ENCODE results near the gene ERCC5.

ERCC5 gene

GRCh38 chr13:102830646-102831045 lies 15.2 kb upstream of the ERCC5 start:
- Histone ChIP-seq H3K27me3 (ENCODE audit: control insufficient read depth, low read length) (no peaks in the 10 kb centered on the region), H4K20me1 (ENCODE audit: control insufficient read depth, insufficient read depth, low read depth, low read length) (no peaks in the 10 kb centered on the region), H3K9me2 (replicated peaks; ENCODE audit: control insufficient read depth, low read length) (no peaks in the 10 kb centered on the region), H3K9me3 (ENCODE audit: control insufficient read depth, insufficient read depth, low read length) (no peaks in the 10 kb centered on the region), H3K27ac (ENCODE audit: low read depth, low read length) (no peak overlapping the region), H3K36me3 (ENCODE audit: control insufficient read depth, low read length) (peaks cover 5% of the 10 kb centered on the region; the same call in 1 of the 2 replicates), H3F3A (ENCODE audit: control insufficient read depth, insufficient read depth) (no peaks in the 10 kb centered on the region), H3K79me2 (ENCODE audit: control insufficient read depth, low read length) (no peaks in the 10 kb centered on the region), H3K4me3 (ENCODE audit: low read length) (no peak overlapping the region), H3K4me1 (ENCODE audit: control insufficient read depth, low read length) (peaks cover 14% of the 10 kb centered on the region), H3K4me2 (ENCODE audit: low read length) (no peak overlapping the region)
- TF ChIP-seq CTCF (IDR thresholded peaks at IDR 0.05; ENCODE audit: low read depth, low read length, poor library complexity, severe bottlenecking) (no peak), EZH2phosphoT487 (IDR thresholded peaks at IDR 0.05; ENCODE audit: borderline replicate concordance, low read length) (no peak)

GRCh38 chr13:102836471-102836870 lies 9.4 kb upstream of the ERCC5 start:
- no peaks in the 10 kb centered on the region for H3K9me3 ChIP-seq (ENCODE audit: control insufficient read depth, insufficient read depth, low read length)
- no peaks in the 10 kb centered on the region for H3K27me3 ChIP-seq (ENCODE audit: control insufficient read depth, low read length)
- H4K20me1 ChIP-seq (ENCODE audit: control insufficient read depth, insufficient read depth, low read depth, low read length): no peaks in the 10 kb centered on the region
- no peak overlapping the region for H3K4me3 ChIP-seq (ENCODE audit: low read length)
- H3K4me1 ChIP-seq (ENCODE audit: control insufficient read depth, low read length): peaks cover 14% of the 10 kb centered on the region
- no peak overlapping the region for H3K27ac ChIP-seq (ENCODE audit: low read depth, low read length)
- no peak for TF ChIP-seq EZH2phosphoT487 (IDR thresholded peaks at IDR 0.05; ENCODE audit: borderline replicate concordance, low read length)
- TF ChIP-seq CTCF (IDR thresholded peaks at IDR 0.05; ENCODE audit: low read depth, low read length, poor library complexity, severe bottlenecking): no peak
- H3F3A ChIP-seq (ENCODE audit: control insufficient read depth, insufficient read depth): peaks cover 3% of the 10 kb centered on the region; the same call in 1 of the 2 replicates
- no peaks in the 10 kb centered on the region for H3K9me2 ChIP-seq (replicated peaks; ENCODE audit: control insufficient read depth, low read length)
- H3K36me3 ChIP-seq (ENCODE audit: control insufficient read depth, low read length): 0 out of 2 replicates have a peak, but pooled peaks cover 5% of the 10 kb centered on the region
- no peaks in the 10 kb centered on the region for H3K79me2 ChIP-seq (ENCODE audit: control insufficient read depth, low read length)
- no peak overlapping the region for H3K4me2 ChIP-seq (ENCODE audit: low read length)

- no peak overlapping the region for H3K4me2 ChIP-seq (ENCODE audit: low read length)
- no peak overlapping the region for H3K27ac ChIP-seq (ENCODE audit: low read depth, low read length)
Measured at GRCh38 chr13:102838273-102838672, 7.6 kb upstream of the ERCC5 start.

More at GRCh38 chr13:102838273-102838672, 7.6 kb upstream of the ERCC5 start:
- Histone ChIP-seq H3F3A (ENCODE audit: control insufficient read depth, insufficient read depth) (peaks cover 3% of the 10 kb centered on the region; the same call in 1 of the 2 replicates), H3K4me1 (ENCODE audit: control insufficient read depth, low read length) (peaks cover 14% of the 10 kb centered on the region), H3K4me3 (ENCODE audit: low read length) (no peak overlapping the region), H3K36me3 (ENCODE audit: control insufficient read depth, low read length) (0 out of 2 replicates have a peak, but pooled peaks cover 5% of the 10 kb centered on the region), H3K9me2 (replicated peaks; ENCODE audit: control insufficient read depth, low read length) (no peaks in the 10 kb centered on the region), H4K20me1 (ENCODE audit: control insufficient read depth, insufficient read depth, low read depth, low read length) (no peaks in the 10 kb centered on the region), H3K27me3 (ENCODE audit: control insufficient read depth, low read length) (no peaks in the 10 kb centered on the region), H3K79me2 (ENCODE audit: control insufficient read depth, low read length) (no peaks in the 10 kb centered on the region), H3K9me3 (ENCODE audit: control insufficient read depth, insufficient read depth, low read length) (no peaks in the 10 kb centered on the region)
- TF ChIP-seq CTCF (IDR thresholded peaks at IDR 0.05; ENCODE audit: low read depth, low read length, poor library complexity, severe bottlenecking): no peak
- no peak for TF ChIP-seq EZH2phosphoT487 (IDR thresholded peaks at IDR 0.05; ENCODE audit: borderline replicate concordance, low read length)

All from DOHH2 (cell line).